Measurements from ENCODE around the gene ZNF648.

ZNF648 gene

DNA sequence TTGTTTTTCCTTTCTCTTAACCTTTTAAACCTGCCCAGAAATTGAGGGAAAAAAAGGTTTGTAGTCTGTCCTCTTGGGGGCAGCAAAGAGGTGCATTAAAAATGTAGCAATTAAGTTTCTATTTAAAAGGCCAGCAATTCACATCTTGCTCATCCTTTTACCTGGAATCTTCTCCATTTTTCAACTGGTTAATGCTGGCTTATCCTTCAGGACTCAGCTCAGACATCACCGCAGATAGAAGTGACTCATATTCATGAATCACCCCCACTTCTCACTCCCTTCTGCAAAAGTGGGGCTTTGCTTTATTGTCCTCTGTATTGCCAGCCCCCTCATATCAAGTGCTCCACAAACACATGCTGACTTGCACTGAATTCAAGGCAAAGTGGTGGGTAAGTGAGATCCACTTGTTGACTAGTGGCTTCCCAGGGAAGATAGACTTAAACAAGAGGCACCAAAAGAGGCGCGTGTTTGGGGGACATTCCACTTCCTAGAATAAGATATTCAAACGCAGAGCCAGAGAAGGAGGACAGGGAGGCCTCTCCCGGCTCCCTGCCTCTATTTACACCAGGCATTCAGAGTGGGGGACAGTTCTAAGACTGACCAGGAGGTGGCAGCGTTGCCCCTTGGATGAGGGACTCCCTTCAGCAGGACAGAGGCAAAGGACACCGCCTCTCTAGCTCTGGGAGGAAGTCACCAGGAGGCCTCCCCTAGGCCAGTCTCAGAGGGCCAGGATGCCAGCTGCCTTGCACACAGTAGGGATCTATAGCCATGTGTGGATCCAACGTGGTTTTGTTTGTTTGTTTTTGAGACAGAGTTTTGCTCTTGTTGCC is 23.2 kb upstream of the ZNF648 start:
- peak; percentile 82 for DNase-seq
- H3K27me3 ChIP-seq (ENCODE audit: insufficient read depth, low read length, poor library complexity) = no peaks in the 10 kb centered on the region
- H3K9ac ChIP-seq (ENCODE audit: low read depth, low read length) = no peak overlapping the region
- H3K36me3 ChIP-seq (ENCODE audit: insufficient read depth, low read length) = no peaks in the 10 kb centered on the region
- peak overlapping the region; percentile 43 for H2AFZ ChIP-seq (ENCODE audit: low read depth, low read length)
- no peaks in the 10 kb centered on the region for H3K79me2 ChIP-seq (ENCODE audit: insufficient read depth, low read length)
- H3K4me3 ChIP-seq (ENCODE audit: low read depth in 1 of 2, low read length in 2 of 2) = no peak overlapping the region
- H4K20me1 ChIP-seq (ENCODE audit: insufficient read depth, low read length) = no peaks in the 10 kb centered on the region
- H3K9me3 ChIP-seq (ENCODE audit: insufficient read depth, low read length, severe bottlenecking) = no peaks in the 10 kb centered on the region
- TF ChIP-seq, protein P1, sequence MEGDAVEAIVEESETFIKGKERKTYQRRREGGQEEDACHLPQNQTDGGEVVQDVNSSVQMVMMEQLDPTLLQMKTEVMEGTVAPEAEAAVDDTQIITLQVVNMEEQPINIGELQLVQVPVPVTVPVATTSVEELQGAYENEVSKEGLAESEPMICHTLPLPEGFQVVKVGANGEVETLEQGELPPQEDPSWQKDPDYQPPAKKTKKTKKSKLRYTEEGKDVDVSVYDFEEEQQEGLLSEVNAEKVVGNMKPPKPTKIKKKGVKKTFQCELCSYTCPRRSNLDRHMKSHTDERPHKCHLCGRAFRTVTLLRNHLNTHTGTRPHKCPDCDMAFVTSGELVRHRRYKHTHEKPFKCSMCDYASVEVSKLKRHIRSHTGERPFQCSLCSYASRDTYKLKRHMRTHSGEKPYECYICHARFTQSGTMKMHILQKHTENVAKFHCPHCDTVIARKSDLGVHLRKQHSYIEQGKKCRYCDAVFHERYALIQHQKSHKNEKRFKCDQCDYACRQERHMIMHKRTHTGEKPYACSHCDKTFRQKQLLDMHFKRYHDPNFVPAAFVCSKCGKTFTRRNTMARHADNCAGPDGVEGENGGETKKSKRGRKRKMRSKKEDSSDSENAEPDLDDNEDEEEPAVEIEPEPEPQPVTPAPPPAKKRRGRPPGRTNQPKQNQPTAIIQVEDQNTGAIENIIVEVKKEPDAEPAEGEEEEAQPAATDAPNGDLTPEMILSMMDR (IDR thresholded peaks at IDR 0.05; ENCODE audit: borderline replicate concordance, extremely low read depth, low read length, poor library complexity, severe bottlenecking) = peak; percentile 92
- no peak for TF ChIP-seq EZH2 (IDR thresholded peaks at IDR 0.05; ENCODE audit: borderline replicate concordance, low read depth, low read length, severe bottlenecking)
- peak; percentile 77 for ATAC-seq (ENCODE audit: insufficient read depth, low read depth)
- H3K4me1 ChIP-seq (ENCODE audit: insufficient read depth, low read length) = peaks cover 31% of the 10 kb centered on the region
- peak overlapping the region; percentile 31; the same call in 1 of the 2 replicates for H3K4me2 ChIP-seq (ENCODE audit: insufficient read depth, low read length)
- peak overlapping the region; percentile 13; the same call in 1 of the 2 replicates for H3K27ac ChIP-seq (ENCODE audit: low read length)

DNA sequence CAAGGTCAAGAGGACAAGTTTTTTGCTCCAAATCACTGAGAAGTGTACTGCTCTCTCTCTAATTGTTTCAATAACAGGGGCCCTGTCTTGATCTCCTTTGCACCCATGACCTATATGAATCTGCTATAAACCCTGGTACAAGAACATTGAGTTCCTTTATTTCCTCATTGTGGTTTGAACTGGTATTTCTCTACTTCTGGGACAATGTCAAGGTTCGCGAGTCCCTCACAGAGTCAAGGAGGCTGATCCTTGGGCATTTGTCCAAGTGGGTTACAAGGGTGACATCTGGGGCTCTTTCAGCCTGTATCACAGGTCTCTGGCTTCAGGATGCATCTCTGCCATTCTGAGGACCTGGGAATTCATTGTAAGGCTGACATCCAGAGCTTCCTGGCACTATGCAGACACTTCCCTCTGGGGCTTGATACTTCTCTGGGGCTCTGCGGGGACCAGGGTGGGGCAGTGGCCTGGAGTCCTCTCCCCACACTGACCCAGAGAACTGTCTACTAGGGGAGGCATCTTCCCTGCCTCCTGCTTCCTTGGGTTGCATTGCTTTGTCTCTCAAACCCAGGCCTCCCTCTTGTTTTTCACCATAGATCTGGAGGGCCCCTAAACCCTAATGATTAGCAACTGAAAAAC is 22.5 kb upstream of the ZNF648 start:
- peaks cover 3% of the 10 kb centered on the region for H3K27me3 ChIP-seq (ENCODE audit: insufficient read depth, low read length, poor library complexity)
- no peaks in the 10 kb centered on the region for H3K36me3 ChIP-seq (ENCODE audit: insufficient read depth, low read length)
- no peaks in the 10 kb centered on the region for H3K9me3 ChIP-seq (ENCODE audit: insufficient read depth, low read length, severe bottlenecking)
- no peak overlapping the region; the same call in 1 of the 2 replicates for H2AFZ ChIP-seq (ENCODE audit: low read depth, low read length)
- no peaks in the 10 kb centered on the region for H4K20me1 ChIP-seq (ENCODE audit: insufficient read depth, low read length)
- no peaks in the 10 kb centered on the region for H3K79me2 ChIP-seq (ENCODE audit: insufficient read depth, low read length)
- H3K27ac ChIP-seq (ENCODE audit: low read length) = no peak overlapping the region
- no peak for ATAC-seq (ENCODE audit: insufficient read depth, low read depth)
- peaks cover 31% of the 10 kb centered on the region for H3K4me1 ChIP-seq (ENCODE audit: insufficient read depth, low read length)
- no peak for TF ChIP-seq EZH2 (IDR thresholded peaks at IDR 0.05; ENCODE audit: borderline replicate concordance, low read depth, low read length, severe bottlenecking)
- TF ChIP-seq, protein P1 (IDR thresholded peaks at IDR 0.05; ENCODE audit: borderline replicate concordance, extremely low read depth, low read length, poor library complexity, severe bottlenecking) = no peak
- H3K4me3 ChIP-seq (ENCODE audit: low read depth in 1 of 2, low read length in 2 of 2) = no peak overlapping the region
- H3K4me2 ChIP-seq (ENCODE audit: insufficient read depth, low read length) = no peak overlapping the region
- DNase-seq = no peak
- no peak overlapping the region for H3K9ac ChIP-seq (ENCODE audit: low read depth, low read length)

DNA sequence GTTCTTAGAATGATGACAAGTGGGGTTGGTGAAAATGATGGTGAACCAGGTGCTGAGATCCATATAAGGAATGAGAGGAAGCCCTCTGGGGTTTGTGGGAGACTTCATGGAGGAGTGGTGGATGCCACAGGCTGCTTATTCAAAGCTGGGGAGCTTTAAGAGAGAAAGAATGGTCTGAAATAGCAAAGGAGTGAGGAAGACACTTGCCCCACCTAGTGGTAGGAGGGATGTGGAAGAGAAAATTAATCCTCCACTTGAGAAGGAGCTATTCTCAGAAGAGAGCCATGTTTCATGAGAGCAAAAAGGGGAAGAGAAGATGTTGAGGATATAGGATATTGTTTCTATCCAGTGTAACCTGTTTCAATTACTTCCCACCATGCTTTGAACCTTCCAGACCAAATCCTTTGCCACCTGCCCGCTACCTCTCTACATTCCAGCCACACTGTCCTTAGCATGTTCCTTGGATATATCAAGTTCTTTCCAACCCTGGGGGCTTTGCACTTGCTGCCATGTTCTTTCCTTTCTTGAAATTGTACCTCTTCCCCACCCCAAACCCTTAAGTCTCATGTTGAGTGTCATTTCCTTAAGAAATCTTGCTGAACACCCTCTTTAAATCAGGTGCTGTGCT is 19.6 kb upstream of the ZNF648 start:
- no peak overlapping the region for H2AFZ ChIP-seq (ENCODE audit: low read depth, low read length)

More for the DNA sequence above, 19.6 kb upstream of the ZNF648 start:
- H3K36me3 ChIP-seq (ENCODE audit: insufficient read depth, low read length) = no peaks in the 10 kb centered on the region
- H3K27ac ChIP-seq (ENCODE audit: low read length) = no peak overlapping the region
- H4K20me1 ChIP-seq (ENCODE audit: insufficient read depth, low read length) = no peaks in the 10 kb centered on the region
- no peak for TF ChIP-seq EZH2 (IDR thresholded peaks at IDR 0.05; ENCODE audit: borderline replicate concordance, low read depth, low read length, severe bottlenecking)
- TF ChIP-seq, protein P1 (IDR thresholded peaks at IDR 0.05; ENCODE audit: borderline replicate concordance, extremely low read depth, low read length, poor library complexity, severe bottlenecking) = peak; percentile 81
- H3K79me2 ChIP-seq (ENCODE audit: insufficient read depth, low read length) = no peaks in the 10 kb centered on the region
- no peak overlapping the region for H3K9ac ChIP-seq (ENCODE audit: low read depth, low read length)
- peaks cover 3% of the 10 kb centered on the region for H3K27me3 ChIP-seq (ENCODE audit: insufficient read depth, low read length, poor library complexity)
- H3K4me1 ChIP-seq (ENCODE audit: insufficient read depth, low read length) = peaks cover 5% of the 10 kb centered on the region
- H3K4me3 ChIP-seq (ENCODE audit: low read depth in 1 of 2, low read length in 2 of 2) = no peak overlapping the region
- no peaks in the 10 kb centered on the region for H3K9me3 ChIP-seq (ENCODE audit: insufficient read depth, low read length, severe bottlenecking)
- no peak overlapping the region for H3K4me2 ChIP-seq (ENCODE audit: insufficient read depth, low read length)
- ATAC-seq (ENCODE audit: insufficient read depth, low read depth) (peak; percentile 53), DNase-seq (peak; percentile 37)
